HEK293 (cell line): ENCODE results near the gene MCM8.

Experiments
- REPIN1 ChIP-seq: fragments of 450-650 bp; formaldehyde crosslinking; IDR thresholded peaks from 2 replicates; pipeline ENCODE4 v1.5.1; 2017; ENCODE audit warnings: missing biosample characterization, missing genetic modification characterization, low read depth
- ZBTB21 ChIP-seq: fragments of 450-650 bp; formaldehyde crosslinking; IDR thresholded peaks from 2 replicates; pipeline ENCODE4 v1.5.1; 2017; ENCODE audit warnings: missing biosample characterization, missing genetic modification characterization
- ZEB2 ChIP-seq: fragments of 450-650 bp; formaldehyde crosslinking; IDR thresholded peaks from 2 replicates; pipeline ENCODE4 v1.5.1; 2016; ENCODE audit warnings: missing biosample characterization, missing genetic modification characterization
- ZNF48 ChIP-seq: fragments of 450-650 bp; formaldehyde crosslinking; IDR thresholded peaks from 2 replicates; pipeline ENCODE4 v1.5.1; 2016; ENCODE audit warnings: missing biosample characterization, missing genetic modification characterization
- ZNF654 ChIP-seq: fragments of 450-650 bp; formaldehyde crosslinking; IDR thresholded peaks from 2 replicates; pipeline ENCODE4 v1.5.1; 2016; ENCODE audit warnings: low read depth, missing biosample characterization, missing genetic modification characterization
- TF ChIP-seq, protein P1 (sequence below): fragments of 450-650 bp; formaldehyde crosslinking; IDR thresholded peaks from 2 replicates; pipeline ENCODE4 v1.5.1; 2016; ENCODE audit warnings: missing biosample characterization, missing genetic modification characterization

DNA sequence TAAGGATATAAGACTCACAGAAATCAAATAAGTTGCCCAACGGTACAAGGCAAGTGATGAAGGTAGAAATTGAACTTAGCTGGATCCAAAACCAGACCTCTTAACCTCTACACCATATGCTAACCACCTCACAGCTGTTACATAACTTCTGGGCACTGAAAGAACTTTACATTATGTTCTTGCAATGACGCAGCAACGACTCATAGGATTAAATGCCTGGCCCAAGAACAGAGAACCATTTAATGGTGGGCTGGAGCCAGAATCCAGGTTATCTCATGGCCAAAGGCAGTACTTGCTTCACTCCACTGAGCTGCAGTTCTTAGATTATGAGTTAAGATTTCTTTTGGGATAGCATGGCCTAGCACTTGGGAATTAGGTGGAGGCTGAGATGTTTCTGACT is 4.5 kb upstream of the MCM8 start:
- no peak for TF ChIP-seq ZBTB21 (tag by site-specific recombination)
- TF ChIP-seq ZNF48: no peak
- TF ChIP-seq, protein P1, sequence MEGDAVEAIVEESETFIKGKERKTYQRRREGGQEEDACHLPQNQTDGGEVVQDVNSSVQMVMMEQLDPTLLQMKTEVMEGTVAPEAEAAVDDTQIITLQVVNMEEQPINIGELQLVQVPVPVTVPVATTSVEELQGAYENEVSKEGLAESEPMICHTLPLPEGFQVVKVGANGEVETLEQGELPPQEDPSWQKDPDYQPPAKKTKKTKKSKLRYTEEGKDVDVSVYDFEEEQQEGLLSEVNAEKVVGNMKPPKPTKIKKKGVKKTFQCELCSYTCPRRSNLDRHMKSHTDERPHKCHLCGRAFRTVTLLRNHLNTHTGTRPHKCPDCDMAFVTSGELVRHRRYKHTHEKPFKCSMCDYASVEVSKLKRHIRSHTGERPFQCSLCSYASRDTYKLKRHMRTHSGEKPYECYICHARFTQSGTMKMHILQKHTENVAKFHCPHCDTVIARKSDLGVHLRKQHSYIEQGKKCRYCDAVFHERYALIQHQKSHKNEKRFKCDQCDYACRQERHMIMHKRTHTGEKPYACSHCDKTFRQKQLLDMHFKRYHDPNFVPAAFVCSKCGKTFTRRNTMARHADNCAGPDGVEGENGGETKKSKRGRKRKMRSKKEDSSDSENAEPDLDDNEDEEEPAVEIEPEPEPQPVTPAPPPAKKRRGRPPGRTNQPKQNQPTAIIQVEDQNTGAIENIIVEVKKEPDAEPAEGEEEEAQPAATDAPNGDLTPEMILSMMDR (tag by site-specific recombination): no peak
- TF ChIP-seq ZNF654 (tag by site-specific recombination): no peak
- TF ChIP-seq REPIN1 (tag by site-specific recombination): no peak
- no peak for TF ChIP-seq ZEB2 (tag by site-specific recombination)
